Effector memory CD8-positive, alpha-beta T cell (primary cell): Measurements from ENCODE around the gene DHRS4.
A peak's percentile ranks its signal among the peaks of the same experiment; 100 is the strongest.
"Not testable (repeated sequence)": the region's sequence is repeated elsewhere in the genome, so short reads cannot be mapped to it uniquely, and the experiment has no call there.

ENCODE experiments used
- ATAC-seq: fragments of 150-1000 bp; cut with Tn5 transposase; replicated peaks from 2 replicates; pipeline ENCODE4 v1.10.0; 2021; ENCODE audit warnings: mild to moderate bottlenecking, moderate library complexity
- DNase-seq, 3 experiments: peaks; one replicate each; pipeline ENCODE4 v3.0.0; 2021
- H3K27ac Mint-ChIP-seq, 2 donors: one replicate each; pipeline ENCODE4 v1.8.0; 2022; ENCODE audit warnings: mild to moderate bottlenecking in 2 of 2, mixed read lengths in 2 of 2, moderate library complexity in 2 of 2
- H3K27me3 Mint-ChIP-seq, 2 donors: one replicate each; pipeline ENCODE4 v1.8.0; 2022; ENCODE audit warnings: mixed read lengths in 2 of 2
- H3K36me3 Mint-ChIP-seq: one replicate; pipeline ENCODE4 v1.8.0; 2022; ENCODE audit warnings: mild to moderate bottlenecking, moderate library complexity, mixed read lengths; ENCODE audit not compliant: insufficient read depth
- H3K4me1 Mint-ChIP-seq, 2 donors: one replicate each; pipeline ENCODE4 v1.8.0; 2022; ENCODE audit warnings: low read depth in 2 of 2, mixed read lengths in 2 of 2
- H3K4me3 Mint-ChIP-seq, 2 donors: one replicate each; pipeline ENCODE4 v1.8.0; 2022; ENCODE audit warnings: mild to moderate bottlenecking in 2 of 2, mixed read lengths in 2 of 2, moderate library complexity in 2 of 2
- H3K9me3 Mint-ChIP-seq, 2 donors: one replicate each; pipeline ENCODE4 v1.8.0; 2022; ENCODE audit warnings: mixed read lengths in 2 of 2

DHRS4 gene

GRCh38 chr14:24006471-24006816, 52.9 kb downstream of the DHRS4 start:
- H3K27ac Mint-ChIP-seq, result peak overlapping the region in 1 of 2 donors; percentile 86
- H3K4me3 Mint-ChIP-seq, result peak overlapping the region in 1 of 2 donors; percentile 79
- not testable (repeated sequence) for H3K27me3 Mint-ChIP-seq, DNase-seq, H3K36me3 Mint-ChIP-seq, H3K9me3 Mint-ChIP-seq
- H3K4me1 Mint-ChIP-seq, result peaks cover 16 to 25% of the 10 kb centered on the region in 2 donors
- ATAC-seq, result peak; percentile 47

- not testable (repeated sequence) for H3K27me3 Mint-ChIP-seq
- H3K4me1 Mint-ChIP-seq, result peaks cover 16 to 25% of the 10 kb centered on the region in 2 donors
Measured at GRCh38 chr14:24006817-24007652, 53.5 kb downstream of the DHRS4 start.

GRCh38 chr14:24011051-24011450, 57.5 kb downstream of the DHRS4 start:
- no peak overlapping the region for H3K4me3 Mint-ChIP-seq
- H3K27ac Mint-ChIP-seq, result peak overlapping the region in 1 of 2 donors; percentile 29
- H3K27me3 Mint-ChIP-seq, result no peaks in the 10 kb centered on the region
- DNase-seq (no peak), ATAC-seq (no peak)
- H3K36me3 Mint-ChIP-seq, result no peaks in the 10 kb centered on the region
- H3K4me1 Mint-ChIP-seq, result peaks cover 16 to 25% of the 10 kb centered on the region in 2 donors
- H3K9me3 Mint-ChIP-seq, result no peaks in the 10 kb centered on the region

More at GRCh38 chr14:24006817-24007652, 53.5 kb downstream of the DHRS4 start:
- ATAC-seq, result peak; percentile 81
- not testable (repeated sequence) for H3K9me3 Mint-ChIP-seq, H3K36me3 Mint-ChIP-seq
- DNase-seq, result peak; percentile 56 to 63 (median 62)
- Mint-ChIP-seq H3K4me3 (peak overlapping the region; percentile 75 to 79), H3K27ac (peak overlapping the region; percentile 71 to 86)

- not testable (repeated sequence) for H3K27ac Mint-ChIP-seq, DNase-seq, H3K27me3 Mint-ChIP-seq, ATAC-seq, H3K9me3 Mint-ChIP-seq, H3K4me3 Mint-ChIP-seq, H3K36me3 Mint-ChIP-seq
- H3K4me1 Mint-ChIP-seq, result peaks cover 16 to 25% of the 10 kb centered on the region in 2 donors
Measured at GRCh38 chr14:24012726-24013273, 59.2 kb downstream of the DHRS4 start.

- DNase-seq, result peak; percentile 55 to 69 (median 62)
Measured at GRCh38 chr14:24013654-24014514, 60.3 kb downstream of the DHRS4 start.

GRCh38 chr14:24015745-24016144, 62.2 kb downstream of the DHRS4 start:
- Mint-ChIP-seq H3K27ac (peak overlapping the region in 1 of 2 donors; percentile 15), H3K27me3 (peaks cover 8 to 11% of the 10 kb centered on the region in 2 donors)
- not testable (repeated sequence) for H3K9me3 Mint-ChIP-seq, DNase-seq, H3K36me3 Mint-ChIP-seq, ATAC-seq, H3K4me3 Mint-ChIP-seq, H3K4me1 Mint-ChIP-seq

More at GRCh38 chr14:24013654-24014514, 60.3 kb downstream of the DHRS4 start:
- Mint-ChIP-seq H3K27me3 (peaks cover 7 to 8% of the 10 kb centered on the region in 2 donors), H3K36me3 (no peaks in the 10 kb centered on the region), H3K9me3 (no peaks in the 10 kb centered on the region), H3K27ac (no peak overlapping the region), H3K4me1 (peaks cover 10 to 20% of the 10 kb centered on the region in 2 donors), H3K4me3 (no peak overlapping the region)
- peak; percentile 99 for ATAC-seq
